ENCODE data around the gene DVL3. TPM values are rescaled to one million over a fixed set of nuclear protein-coding genes. Genes with fewer than 3 reads are reported as not detected.

The DVL3 gene
- 22.8 and 28.5 TPM in 2 replicates for total RNA-seq

DNA sequence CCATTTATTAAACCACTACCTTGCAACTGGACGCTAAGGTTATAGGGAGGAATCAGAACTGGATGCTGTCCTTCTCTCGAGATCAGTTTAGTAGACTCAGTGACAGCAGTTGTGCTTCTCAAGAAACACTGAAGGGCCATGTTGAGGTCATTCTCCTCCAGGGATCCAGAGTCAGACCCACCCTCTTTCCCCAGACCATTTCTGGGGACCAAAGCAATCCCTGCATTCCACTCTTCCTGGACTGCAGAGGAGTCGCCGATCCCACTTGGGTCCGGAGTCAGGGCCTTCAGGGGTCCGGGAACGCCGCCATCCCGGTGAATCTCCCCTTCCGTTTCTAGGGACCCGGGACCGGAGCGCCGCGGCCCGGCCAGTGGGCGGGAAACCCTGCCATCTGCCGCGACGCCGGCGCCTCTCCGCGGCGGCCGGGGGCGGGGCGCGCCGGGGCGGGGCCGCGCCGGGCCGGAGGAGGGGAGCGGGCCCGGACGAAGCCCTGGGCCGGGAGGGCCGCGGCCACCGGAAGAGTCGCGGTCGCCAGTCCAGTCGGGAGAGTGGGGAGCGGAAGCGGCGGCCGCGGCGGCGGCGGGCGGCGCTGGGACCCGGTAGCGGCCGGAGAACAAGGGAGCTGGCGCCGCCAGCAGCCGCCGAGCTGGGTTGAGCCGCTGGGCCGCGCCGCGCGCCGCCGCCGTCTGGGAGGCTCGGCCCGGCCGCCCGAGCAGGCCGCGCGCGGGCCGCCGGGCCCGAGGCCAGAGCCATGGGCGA lies at the start of gene DVL3:
TSS of gene DVL3 (plus strand) at position 493 of the 759 bp plus-strand sequence. CDS start at position 752, 259 bp downstream.

DNA sequence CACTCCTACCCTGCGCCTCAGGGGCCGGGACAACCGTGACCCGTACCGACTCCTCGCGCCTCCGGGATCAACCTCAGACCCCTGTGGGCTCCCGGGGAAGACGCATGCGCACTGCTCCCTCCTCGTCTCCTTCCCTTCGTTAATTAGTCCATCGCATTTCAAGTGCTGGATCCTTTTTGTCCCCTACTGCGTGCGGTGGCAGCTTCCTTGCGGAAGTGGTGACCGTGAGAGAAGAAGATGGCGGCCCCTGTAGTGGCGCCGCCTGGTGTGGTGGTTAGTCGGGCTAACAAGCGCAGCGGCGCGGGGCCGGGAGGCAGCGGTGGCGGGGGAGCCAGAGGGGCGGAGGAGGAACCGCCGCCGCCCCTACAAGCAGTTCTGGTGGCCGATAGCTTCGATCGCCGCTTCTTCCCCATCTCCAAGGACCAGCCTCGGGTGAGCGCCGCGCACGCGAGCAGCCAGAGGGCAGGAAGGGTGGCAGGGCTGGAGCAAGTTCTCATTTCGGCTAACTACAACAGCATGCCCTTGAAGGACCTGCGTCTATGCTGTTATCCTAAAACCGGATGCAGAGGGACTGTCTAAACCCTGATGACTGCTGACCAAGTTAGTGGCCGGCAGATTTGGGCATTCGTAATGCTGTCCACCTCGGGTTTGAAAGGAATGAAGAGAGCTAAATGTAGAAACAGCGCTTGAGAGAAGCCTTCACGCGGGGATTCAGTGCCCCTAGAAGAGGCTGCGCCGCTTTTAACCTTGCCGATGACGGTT lies 19.8 kb upstream of the DVL3 start, which contains the start of gene EIF2B5:
TSS of gene EIF2B5 (plus strand) at position 210 of the 762 bp plus-strand sequence. CDS start at position 238, 28 bp downstream.

DNA sequence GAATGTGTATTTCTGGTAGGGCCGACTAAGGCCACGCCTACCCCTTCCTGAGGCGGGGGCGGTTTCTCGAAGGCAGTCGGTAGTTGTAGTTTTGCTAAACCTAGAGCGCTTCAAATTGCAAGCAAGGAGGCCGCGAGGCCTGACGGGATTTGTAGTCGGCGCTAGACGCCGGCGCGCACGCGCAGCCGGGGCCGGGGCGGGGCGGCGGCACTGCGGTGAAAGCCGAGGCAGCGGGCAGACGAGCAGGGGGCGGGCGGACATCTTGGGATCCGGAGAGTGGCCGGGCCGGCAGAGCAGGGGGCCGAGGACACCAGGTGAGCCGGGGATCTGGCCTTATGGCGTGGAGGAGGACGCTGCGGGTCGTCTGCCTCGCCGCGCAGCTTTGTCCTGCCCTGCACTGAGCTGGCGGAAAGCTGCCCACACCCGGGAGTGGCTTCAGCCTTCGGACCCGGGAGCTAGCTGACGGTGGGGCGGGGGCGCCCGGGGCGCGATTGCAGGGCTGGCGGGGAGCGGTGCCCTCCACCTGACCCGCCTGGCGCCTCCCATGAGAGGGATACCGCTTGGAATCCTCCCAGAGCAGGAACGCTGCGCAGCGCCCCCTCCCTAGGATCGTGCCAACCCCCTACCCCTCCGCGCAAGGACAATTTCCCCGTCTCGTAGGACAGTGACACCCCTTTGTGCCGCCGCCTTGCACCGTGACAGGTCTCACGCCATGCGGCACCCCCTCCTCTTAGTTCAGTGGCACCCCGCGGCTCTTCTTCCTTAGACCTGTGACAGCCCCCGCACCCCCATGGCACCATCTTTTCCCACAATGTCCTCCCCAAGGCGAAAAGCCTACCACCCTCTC lies 19.7 kb downstream of the DVL3 start, which contains the start of gene AP2M1:
TSS of gene AP2M1 (plus strand) at position 210 of the 847 bp plus-strand sequence. CDS start 2,139 bp downstream, outside the sequence.

DNA sequence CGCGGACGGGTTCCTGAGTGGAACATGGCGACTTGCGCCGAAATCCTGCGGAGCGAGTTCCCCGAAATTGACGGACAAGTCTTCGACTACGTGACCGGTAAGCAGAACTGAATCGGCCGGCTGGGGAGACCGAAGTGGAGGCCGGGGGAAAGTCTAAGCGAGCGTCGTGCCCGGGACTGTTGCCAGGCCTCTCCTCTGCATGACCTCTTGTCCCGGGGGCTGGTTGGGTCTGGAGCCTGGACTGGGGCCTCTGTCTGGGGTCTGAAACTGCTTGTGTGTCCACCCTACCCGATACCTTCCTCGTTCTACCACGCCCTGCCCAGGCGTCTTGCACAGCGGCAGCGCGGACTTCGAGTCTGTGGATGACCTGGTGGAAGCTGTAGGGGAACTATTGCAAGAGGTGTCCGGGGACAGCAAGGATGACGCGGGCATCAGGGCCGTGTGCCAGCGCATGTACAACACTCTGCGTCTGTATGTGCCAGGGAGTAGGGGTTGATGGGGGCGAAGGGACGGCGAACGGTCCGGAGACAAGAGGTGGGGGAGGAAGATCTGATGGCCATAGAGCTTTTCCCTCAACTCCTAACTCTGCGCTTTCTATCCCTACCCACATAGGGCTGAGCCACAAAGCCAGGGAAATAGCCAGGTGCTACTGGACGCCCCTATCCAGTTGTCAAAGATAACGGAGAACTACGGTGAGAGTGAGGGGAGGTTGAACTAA lies 31.2 kb downstream of the DVL3 start, which contains the start of gene ABCF3:
TSS of gene ABCF3 (plus strand) at position 16 of the 718 bp plus-strand sequence. CDS start at position 25, 9 bp downstream.

Other genes with a start within 250 kb of the DVL3 start
- 13.6 and 16.4 TPM in 2 replicates for gene ABCC5, start 137.5 kb upstream of the DVL3 start, total RNA-seq
- not detected in 2 replicates for gene HTR3D, start 123.6 kb upstream of the DVL3 start, total RNA-seq
- gene HTR3C, start 102.3 kb upstream of the DVL3 start, total RNA-seq: not detected in 2 replicates
- not detected in 2 replicates for gene HTR3E, start 58.3 kb upstream of the DVL3 start, total RNA-seq
- gene EIF2B5, start 20.0 kb upstream of the DVL3 start, total RNA-seq: 26.1 and 34.2 TPM in 2 replicates
- 359 and 374 TPM in 2 replicates for gene AP2M1, start 19.5 kb downstream of the DVL3 start, total RNA-seq
- gene ABCF3, start 30.8 kb downstream of the DVL3 start, total RNA-seq: 34.6 and 38.2 TPM in 2 replicates
- not detected in 2 replicates for gene VWA5B2, start 74.2 kb downstream of the DVL3 start, total RNA-seq
- gene ALG3, start 93.6 kb downstream of the DVL3 start, total RNA-seq: 49.3 and 56.6 TPM in 2 replicates
- gene EEF1AKMT4, start 94.3 kb downstream of the DVL3 start, total RNA-seq: 5.5 and 5.7 TPM in 2 replicates
- gene CAMK2N2, start 106.2 kb downstream of the DVL3 start, total RNA-seq: not detected in 2 replicates
- gene ECE2, start 120.6 kb downstream of the DVL3 start, total RNA-seq: not detected in 2 replicates
- 300 and 404 TPM in 2 replicates for gene PSMD2, start 143.9 kb downstream of the DVL3 start, total RNA-seq
- gene EIF4G1, start 159.2 kb downstream of the DVL3 start, total RNA-seq: 215 and 293 TPM in 2 replicates
- gene FAM131A, start 182.2 kb downstream of the DVL3 start, total RNA-seq: 17.2 and 20.6 TPM in 2 replicates
- 5.1 and 5.5 TPM in 2 replicates for gene CLCN2, start 206.2 kb downstream of the DVL3 start, total RNA-seq
- gene POLR2H, start 206.3 kb downstream of the DVL3 start, total RNA-seq: 60.4 and 80.8 TPM in 2 replicates
- gene THPO, start 222.8 kb downstream of the DVL3 start, total RNA-seq: under 0.01 and 0.37 TPM in 2 replicates
- gene CHRD, start 224.7 kb downstream of the DVL3 start, total RNA-seq: 0.20 and 1.8 TPM in 2 replicates